Measurements from ENCODE around the gene IL13RA2. TPM values are rescaled to one million over a fixed set of nuclear protein-coding genes. Genes with fewer than 3 reads are reported as not detected.

The IL13RA2 gene
- total RNA-seq, 1 donor from 2014 or later = not detected

DNA sequence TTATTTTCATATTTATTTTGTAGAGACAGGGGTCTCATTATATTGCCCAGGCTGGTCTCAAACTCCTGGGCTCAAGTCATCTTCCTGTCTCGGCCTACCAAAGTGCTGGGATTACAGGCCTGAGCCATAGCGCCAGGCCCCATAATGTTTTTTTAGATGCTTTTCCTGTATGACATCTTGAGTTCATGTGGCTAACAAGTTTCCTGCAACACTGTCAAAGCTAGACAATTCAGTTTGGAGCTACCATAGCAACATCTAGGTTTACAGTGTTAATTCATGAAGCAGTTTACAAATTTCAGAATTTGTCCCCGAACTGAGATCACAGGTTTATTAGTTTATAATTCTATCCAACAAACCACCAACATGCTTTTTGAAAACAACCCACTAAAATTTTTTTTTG is 6.4 kb upstream of the IL13RA2 start:
- no peaks in the 10 kb centered on the region for H3K27me3 Mint-ChIP-seq (ENCODE audit: low read depth)
- TF ChIP-seq, protein P1, sequence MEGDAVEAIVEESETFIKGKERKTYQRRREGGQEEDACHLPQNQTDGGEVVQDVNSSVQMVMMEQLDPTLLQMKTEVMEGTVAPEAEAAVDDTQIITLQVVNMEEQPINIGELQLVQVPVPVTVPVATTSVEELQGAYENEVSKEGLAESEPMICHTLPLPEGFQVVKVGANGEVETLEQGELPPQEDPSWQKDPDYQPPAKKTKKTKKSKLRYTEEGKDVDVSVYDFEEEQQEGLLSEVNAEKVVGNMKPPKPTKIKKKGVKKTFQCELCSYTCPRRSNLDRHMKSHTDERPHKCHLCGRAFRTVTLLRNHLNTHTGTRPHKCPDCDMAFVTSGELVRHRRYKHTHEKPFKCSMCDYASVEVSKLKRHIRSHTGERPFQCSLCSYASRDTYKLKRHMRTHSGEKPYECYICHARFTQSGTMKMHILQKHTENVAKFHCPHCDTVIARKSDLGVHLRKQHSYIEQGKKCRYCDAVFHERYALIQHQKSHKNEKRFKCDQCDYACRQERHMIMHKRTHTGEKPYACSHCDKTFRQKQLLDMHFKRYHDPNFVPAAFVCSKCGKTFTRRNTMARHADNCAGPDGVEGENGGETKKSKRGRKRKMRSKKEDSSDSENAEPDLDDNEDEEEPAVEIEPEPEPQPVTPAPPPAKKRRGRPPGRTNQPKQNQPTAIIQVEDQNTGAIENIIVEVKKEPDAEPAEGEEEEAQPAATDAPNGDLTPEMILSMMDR (IDR thresholded peaks at IDR 0.05) = no peak
- H3K4me1 Mint-ChIP-seq (ENCODE audit: low read depth) = peaks cover 5% of the 10 kb centered on the region
- H3K9me3 Mint-ChIP-seq (ENCODE audit: low read depth) = no peaks in the 10 kb centered on the region
- no peak for DNase-seq (ENCODE audit: low spot score)
- H3K36me3 Mint-ChIP-seq (ENCODE audit: low read depth) = no peaks in the 10 kb centered on the region
- H3K27ac Mint-ChIP-seq (ENCODE audit: unreplicated experiment) = no peak overlapping the region
- H3K4me3 Mint-ChIP-seq (ENCODE audit: unreplicated experiment) = no peak overlapping the region

DNA sequence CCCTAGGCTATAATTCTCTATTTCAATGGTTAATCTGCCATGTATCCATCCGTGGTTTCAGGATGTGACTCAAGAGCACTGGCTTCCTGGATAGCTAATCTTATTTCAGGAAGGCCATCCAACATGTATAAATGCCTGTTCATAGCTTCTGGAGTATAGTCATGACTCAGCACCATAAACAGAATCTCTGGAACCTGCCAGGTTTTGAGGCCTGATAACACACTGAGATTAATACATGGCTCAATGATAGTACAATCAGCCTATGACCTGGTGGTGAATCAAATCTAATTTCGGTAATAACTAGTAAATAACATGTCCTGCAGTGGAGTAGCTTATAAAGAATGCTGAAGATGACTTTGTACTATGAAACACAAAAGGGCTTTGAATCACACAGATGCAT is 5.7 kb upstream of the IL13RA2 start:
- H3K9me3 Mint-ChIP-seq (ENCODE audit: low read depth) = no peaks in the 10 kb centered on the region
- H3K27ac Mint-ChIP-seq (ENCODE audit: unreplicated experiment) = no peak overlapping the region
- no peaks in the 10 kb centered on the region for H3K27me3 Mint-ChIP-seq (ENCODE audit: low read depth)
- peaks cover 5% of the 10 kb centered on the region for H3K4me1 Mint-ChIP-seq (ENCODE audit: low read depth)
- H3K36me3 Mint-ChIP-seq (ENCODE audit: low read depth) = no peaks in the 10 kb centered on the region
- H3K4me3 Mint-ChIP-seq (ENCODE audit: unreplicated experiment) = no peak overlapping the region
- DNase-seq (ENCODE audit: low spot score) = no peak
- TF ChIP-seq, protein P1 (IDR thresholded peaks at IDR 0.05) = no peak

DNA sequence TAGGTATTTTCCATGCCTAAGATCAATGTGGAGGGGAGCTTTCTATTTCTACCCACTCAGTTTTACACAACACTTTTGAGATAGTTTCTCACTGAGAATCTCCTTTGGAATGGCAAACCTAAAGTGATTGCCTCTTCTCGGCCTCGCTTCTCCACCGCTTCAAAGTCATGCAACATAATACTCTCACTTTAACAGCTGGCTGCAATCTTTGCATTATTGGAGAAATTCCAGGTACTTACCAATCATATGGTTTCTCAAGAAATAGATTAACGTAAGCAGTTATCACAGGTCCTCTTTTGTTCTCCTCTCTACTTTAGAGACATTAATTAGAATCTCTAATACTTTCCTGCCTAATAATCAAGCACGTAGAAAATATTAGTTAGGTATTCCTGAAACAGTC is 3.7 kb upstream of the IL13RA2 start:
- no peak for DNase-seq (ENCODE audit: low spot score)
- Mint-ChIP-seq H3K27me3 (ENCODE audit: low read depth) (no peaks in the 10 kb centered on the region), H3K9me3 (ENCODE audit: low read depth) (no peaks in the 10 kb centered on the region), H3K36me3 (ENCODE audit: low read depth) (no peaks in the 10 kb centered on the region), H3K27ac (ENCODE audit: unreplicated experiment) (no peak overlapping the region), H3K4me1 (ENCODE audit: low read depth) (peaks cover 5% of the 10 kb centered on the region), H3K4me3 (ENCODE audit: unreplicated experiment) (no peak overlapping the region)
- TF ChIP-seq, protein P1 (IDR thresholded peaks at IDR 0.05) = no peak

DNA sequence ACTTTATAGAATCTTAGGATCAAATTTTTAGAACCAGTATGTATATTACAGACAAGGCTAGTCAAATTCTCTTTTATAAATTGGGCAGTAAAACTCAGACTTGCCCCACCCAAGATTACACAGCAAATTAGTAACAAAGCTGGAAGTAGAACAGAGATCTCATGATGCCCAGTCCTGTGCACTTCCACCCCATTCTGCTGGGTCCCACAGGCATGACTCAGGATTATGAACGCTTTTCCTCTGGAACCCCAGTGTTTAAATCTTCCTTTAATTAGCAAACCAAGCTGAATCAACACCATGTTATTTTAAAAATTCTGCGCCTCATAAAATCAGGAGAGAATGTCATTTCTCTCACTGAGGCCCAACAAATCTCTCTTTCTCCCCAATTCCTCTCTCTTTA is 1.5 kb upstream of the IL13RA2 start:
- H3K36me3 Mint-ChIP-seq (ENCODE audit: low read depth) = no peaks in the 10 kb centered on the region
- H3K27ac Mint-ChIP-seq (ENCODE audit: unreplicated experiment) = no peak overlapping the region
- H3K9me3 Mint-ChIP-seq (ENCODE audit: low read depth) = no peaks in the 10 kb centered on the region
- TF ChIP-seq, protein P1 (IDR thresholded peaks at IDR 0.05) = no peak
- DNase-seq (ENCODE audit: low spot score) = no peak
- H3K27me3 Mint-ChIP-seq (ENCODE audit: low read depth) = no peaks in the 10 kb centered on the region
- H3K4me1 Mint-ChIP-seq (ENCODE audit: low read depth) = peaks cover 5% of the 10 kb centered on the region
- no peak overlapping the region for H3K4me3 Mint-ChIP-seq (ENCODE audit: unreplicated experiment)

DNA sequence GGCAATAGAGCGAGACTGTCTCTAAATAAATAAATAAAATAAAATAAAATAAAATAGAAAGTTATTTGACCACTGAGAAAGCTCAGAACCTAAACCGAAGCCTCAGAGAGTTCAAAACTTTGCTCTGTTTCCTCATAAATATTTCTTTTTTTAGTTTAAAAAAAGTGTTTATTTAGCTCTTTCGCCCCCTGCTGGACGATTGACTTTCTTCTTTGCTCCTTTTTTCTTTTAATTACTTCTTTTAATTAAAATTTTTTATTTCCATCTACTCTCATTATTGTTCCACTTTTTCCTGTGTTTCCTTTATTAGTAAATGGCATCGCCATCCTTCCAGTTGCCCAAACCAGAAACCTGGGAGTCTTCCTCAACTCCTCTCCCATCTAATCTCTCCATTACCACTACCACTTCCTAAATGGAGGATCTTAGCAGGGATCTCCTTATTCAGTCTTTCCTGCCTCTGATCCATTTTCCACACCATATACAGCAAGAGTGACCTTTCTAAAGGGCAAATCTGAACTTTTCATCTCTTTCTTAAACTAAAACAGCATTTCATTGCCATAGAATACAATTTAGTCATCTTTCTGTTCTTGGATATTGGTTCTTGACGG is 728 bp upstream of the IL13RA2 start:
- H3K36me3 Mint-ChIP-seq (ENCODE audit: low read depth) = no peaks in the 10 kb centered on the region
- H3K27ac Mint-ChIP-seq (ENCODE audit: unreplicated experiment) = no peak overlapping the region
- H3K4me3 Mint-ChIP-seq (ENCODE audit: unreplicated experiment) = no peak overlapping the region
- H3K9me3 Mint-ChIP-seq (ENCODE audit: low read depth) = no peaks in the 10 kb centered on the region
- peaks cover 2% of the 10 kb centered on the region for H3K27me3 Mint-ChIP-seq (ENCODE audit: low read depth)
- TF ChIP-seq, protein P1 (IDR thresholded peaks at IDR 0.05) = peak; percentile 74
- no peak for DNase-seq (ENCODE audit: low spot score)
- peaks cover 3% of the 10 kb centered on the region for H3K4me1 Mint-ChIP-seq (ENCODE audit: low read depth)

Data from chondrocyte (in vitro differentiated cells).